ENCODE data around the gene FBXO48. TPM values are rescaled to one million over a fixed set of nuclear protein-coding genes. Genes with fewer than 3 reads are reported as not detected.

The FBXO48 gene
- total and polyA plus RNA-seq, 10 of the 15 experiments (the other 5 are each of a cell fraction or from before 2014, with no cell fraction given): 0.56 to 2.3 (median 1.2) TPM

DNA sequence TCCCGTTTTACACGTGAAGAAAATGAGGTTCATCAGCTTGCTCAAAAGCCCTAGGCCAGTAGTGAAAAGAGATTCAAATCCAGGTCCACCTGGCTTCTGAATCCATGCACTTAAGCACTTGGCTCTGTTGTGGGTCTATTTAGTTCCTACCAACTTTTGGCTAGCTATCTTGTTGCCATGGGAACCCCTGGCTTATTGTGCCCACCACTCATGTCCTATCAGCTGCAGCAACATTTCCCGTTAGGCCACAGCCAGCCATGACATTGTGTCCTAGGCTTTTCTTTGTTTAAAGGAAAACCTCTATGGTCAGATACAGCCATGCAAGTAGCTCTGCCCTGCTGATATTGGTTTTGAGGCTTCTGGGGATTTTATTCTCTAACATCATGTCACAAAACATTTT is 52.2 kb downstream of the FBXO48 start:
- 96% methylated on average over 3 of the region's 3 CpGs for WGBS (ENCODE audit: insufficient coverage, insufficient replicate concordance, low lambda C conversion rate, missing lambda C conversion rate)
- H3K27ac ChIP-seq (ENCODE audit: control insufficient read depth, insufficient read depth): no peak overlapping the region
- TF ChIP-seq MYB (IDR thresholded peaks at IDR 0.05; ENCODE audit: borderline replicate concordance, low read depth, low read length): no peak
- TF ChIP-seq ETV6 (conservative IDR thresholded peaks at IDR 0.05 in 1 of 2, IDR thresholded peaks at IDR 0.05 in 1 of 2; ENCODE audit: borderline replicate concordance in 1 of 2, low read depth in 1 of 2): no peak
- TF ChIP-seq CHD4 (IDR thresholded peaks at IDR 0.05): no peak
- no peak for TF ChIP-seq IKZF1 (conservative IDR thresholded peaks at IDR 0.05)
- no peak for TF ChIP-seq PAX8 (IDR thresholded peaks at IDR 0.05)
- no peak for TF ChIP-seq TBL1XR1 (IDR thresholded peaks at IDR 0.05; ENCODE audit: low read depth, low read length)
- no peak for TF ChIP-seq E2F4 (IDR thresholded peaks at IDR 0.05; ENCODE audit: low read depth, low read length)
- TF ChIP-seq WRNIP1 (IDR thresholded peaks at IDR 0.05; ENCODE audit: borderline replicate concordance, low read depth, low read length): no peak
- TF ChIP-seq SMAD5 (IDR thresholded peaks at IDR 0.05; ENCODE audit: low read depth): no peak
- TF ChIP-seq, protein P1, sequence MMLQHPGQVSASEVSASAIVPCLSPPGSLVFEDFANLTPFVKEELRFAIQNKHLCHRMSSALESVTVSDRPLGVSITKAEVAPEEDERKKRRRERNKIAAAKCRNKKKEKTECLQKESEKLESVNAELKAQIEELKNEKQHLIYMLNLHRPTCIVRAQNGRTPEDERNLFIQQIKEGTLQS (IDR thresholded peaks at IDR 0.05; ENCODE audit: borderline replicate concordance, extremely low read depth, low read depth, low read length): no peak
- no peak for TF ChIP-seq IKZF2 (IDR thresholded peaks at IDR 0.05)
- TF ChIP-seq IRF3 (IDR thresholded peaks at IDR 0.05): no peak
- TF ChIP-seq BMI1 (IDR thresholded peaks at IDR 0.05; ENCODE audit: borderline replicate concordance): no peak
- TF ChIP-seq PRDM15 (CRISPR knock-in tag; IDR thresholded peaks at IDR 0.05): no peak
- no peak overlapping the region for H2AFZ ChIP-seq (ENCODE audit: control insufficient read depth, low read depth, low read length)
- ChIA-PET RAD21 (ENCODE audit: unreplicated experiment) (interaction anchor here (0.9 to 9.8 kb wide), 6 partner anchors 10 to 52 kb away, joined by 3 to 147 read pairs (median 6); no protein-coding TSS in a partner anchor), CTCF (interaction anchor here (1.0 to 9.7 kb wide), 5 partner anchors 12 to 54 kb away, joined by 3 to 87 read pairs (median 5); no protein-coding TSS in a partner anchor), SMC1A (ENCODE audit: uncharacterized antibody, unreplicated experiment) (interaction anchor here (0.7 to 11.3 kb wide), 9 partner anchors 8 to 1374 kb away, joined by 3 to 207 read pairs (median 16); no protein-coding TSS in a partner anchor), POLR2A (interaction anchor here (0.6 to 10.7 kb wide), 8 partner anchors 14 to 49 kb away, joined by 3 to 70 read pairs (median 3); no protein-coding TSS in a partner anchor)
- H3K9me3 ChIP-seq (replicated peaks; ENCODE audit: control insufficient read depth, insufficient read depth, low read length): peaks cover 2% of the 10 kb centered on the region; the same call in 1 of the 3 replicates
- no peaks in the 10 kb centered on the region for H4K20me1 ChIP-seq (ENCODE audit: control insufficient read depth, insufficient read depth)
- no peak overlapping the region for H3K4me3 ChIP-seq
- no peak overlapping the region for H3K9ac ChIP-seq (ENCODE audit: control insufficient read depth, insufficient read depth, low read length)
- no peaks in the 10 kb centered on the region for H3K36me3 ChIP-seq (ENCODE audit: control insufficient read depth in 2 of 2, insufficient read depth in 2 of 2, low read length in 1 of 2)
- no peak for ATAC-seq
- in situ Hi-C loops (cut with MboI): no loop called here
- FAIRE-seq: no peak
- no peak for DNase-seq (ENCODE audit: low read depth, low spot score)
- H3K79me2 ChIP-seq (ENCODE audit: control insufficient read depth, insufficient read depth, low read length): no peaks in the 10 kb centered on the region
- intact Hi-C loops (cut with micrococcal nuclease; ENCODE audit: unreplicated experiment): no loop called here
- no peak overlapping the region for H3K4me2 ChIP-seq (ENCODE audit: control insufficient read depth, insufficient read depth)
- H3K27me3 ChIP-seq (replicated peaks in 1 of 2; ENCODE audit: control insufficient read depth in 2 of 2, insufficient read depth in 2 of 2, low read length in 1 of 2): no peaks in the 10 kb centered on the region; a peak in 1 of 4 replicates
- peaks cover 37% of the 10 kb centered on the region for H3K4me1 ChIP-seq (ENCODE audit: control insufficient read depth, insufficient read depth, low read length)
- no TSS peak for BruUV-seq (replicated peaks)
